Activated CD8-positive, alpha-beta memory T cell treated with anti-CD3 and anti-CD28 coated beads for 36 hours (primary cell): Measurements from ENCODE around the gene OR11A1. TPM values are rescaled to one million over a fixed set of nuclear protein-coding genes. Genes with fewer than 3 reads are reported as not detected.
"Not testable (repeated sequence)": the region's sequence is repeated elsewhere in the genome, so short reads cannot be mapped to it uniquely, and the experiment has no call there.

Source experiments
- CTCF ChIA-PET: fragments of 350-600 bp; sonication (Branson Sonifier 250); formaldehyde crosslinking; loops from one replicate; lab custom pipeline; 2021; ENCODE audit warnings: antibody characterized with exemption; lab: Charles Lee
- POLR2A ChIA-PET: fragments of 350-600 bp; sonication (Branson Sonifier 250); formaldehyde crosslinking; loops from one replicate; lab custom pipeline; 2021; ENCODE audit warnings: antibody characterized with exemption; lab: Charles Lee
- total RNA-seq, 2 experiments: library from RNA; stranded (reverse); gene quantifications; one replicate each; pipeline ENCODE4 v1.2.3, GENCODE V29; 2021

OR11A1 gene
- total RNA-seq, 2 experiments from 2014 or later = not detected

DNA sequence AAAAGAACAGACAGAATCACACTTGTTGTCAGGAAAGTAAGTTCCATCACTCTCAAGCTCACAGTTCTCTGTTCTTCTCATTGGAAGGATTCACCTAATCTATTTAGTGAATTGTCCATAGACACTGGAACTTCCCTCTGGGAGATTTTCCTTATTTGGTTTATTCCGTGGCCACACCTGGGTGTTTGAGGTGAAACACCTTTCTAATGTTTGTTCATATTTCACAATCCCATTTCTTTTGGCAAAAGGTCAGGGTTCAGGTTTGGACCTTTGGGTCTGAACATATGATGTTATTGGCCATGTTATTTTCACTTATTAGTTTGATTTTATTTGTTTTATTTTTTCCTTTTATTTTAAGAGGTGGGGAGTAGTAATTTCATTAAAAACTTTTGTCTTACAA lies 26.9 kb upstream of the OR11A1 start:
- CTCF ChIA-PET = no interaction called here

DNA sequence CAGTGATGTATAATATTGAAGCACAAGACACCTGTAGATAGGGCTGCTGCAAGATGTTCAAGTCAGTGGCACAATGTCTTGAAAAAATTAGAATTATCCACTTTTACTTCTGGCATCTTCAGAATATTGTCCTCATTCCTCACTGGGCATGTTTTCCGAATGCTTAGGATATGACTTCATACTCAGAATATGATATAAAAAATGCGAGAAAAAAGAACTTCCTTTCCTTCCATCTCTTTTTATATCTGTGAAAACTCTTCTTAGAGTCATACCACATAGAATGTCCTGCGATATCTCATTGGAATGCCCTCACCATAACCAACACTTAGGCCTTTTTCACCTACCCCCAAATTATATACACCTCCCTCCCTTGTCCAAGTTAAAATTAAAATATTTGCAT lies 26.3 kb upstream of the OR11A1 start:
- POLR2A ChIA-PET = no interaction called here
- CTCF ChIA-PET = no interaction called here

More for the DNA sequence above, 26.9 kb upstream of the OR11A1 start:
- POLR2A ChIA-PET = no interaction called here

DNA sequence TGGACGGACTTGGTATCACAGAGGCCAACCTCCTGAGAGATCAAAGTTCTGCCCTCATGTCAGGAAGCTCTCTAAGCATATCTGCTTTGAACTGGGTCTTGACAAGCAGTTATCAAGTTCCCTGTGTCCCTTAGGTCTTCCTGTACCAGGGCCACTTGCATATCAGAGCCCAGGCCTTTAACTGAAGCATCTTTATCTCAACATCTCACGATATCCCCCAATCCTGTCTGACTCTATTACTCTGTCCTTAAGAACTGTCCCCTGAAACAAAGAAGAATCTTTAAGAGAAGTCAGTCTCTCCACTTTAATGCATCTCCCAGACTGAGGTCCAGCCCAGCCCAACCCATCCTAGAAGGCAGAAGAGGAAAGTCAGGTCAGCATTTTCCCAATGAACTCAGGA lies 22.7 kb upstream of the OR11A1 start:
- POLR2A ChIA-PET = no interaction called here
- CTCF ChIA-PET = no interaction called here

DNA sequence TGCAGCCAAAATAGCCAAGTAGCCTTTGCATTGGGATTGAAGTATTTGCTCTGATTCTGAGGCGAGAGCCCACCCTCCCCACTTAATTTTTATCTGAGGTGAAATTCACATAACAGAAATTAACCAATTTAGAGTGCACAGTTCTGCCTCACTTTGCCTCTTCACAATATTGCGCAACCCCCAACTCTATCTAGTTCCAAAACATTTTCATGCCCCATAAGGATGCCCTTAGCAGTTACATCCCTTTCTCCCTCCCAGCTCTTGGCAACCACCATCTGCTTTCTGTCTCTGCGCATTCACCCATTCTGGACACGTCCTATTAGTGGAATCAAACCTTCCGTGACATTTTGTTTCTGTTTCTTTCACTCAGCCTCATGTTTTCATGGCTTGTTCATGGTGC lies 21.9 kb upstream of the OR11A1 start:
- ChIA-PET CTCF (no interaction called here), POLR2A (no interaction called here)

DNA sequence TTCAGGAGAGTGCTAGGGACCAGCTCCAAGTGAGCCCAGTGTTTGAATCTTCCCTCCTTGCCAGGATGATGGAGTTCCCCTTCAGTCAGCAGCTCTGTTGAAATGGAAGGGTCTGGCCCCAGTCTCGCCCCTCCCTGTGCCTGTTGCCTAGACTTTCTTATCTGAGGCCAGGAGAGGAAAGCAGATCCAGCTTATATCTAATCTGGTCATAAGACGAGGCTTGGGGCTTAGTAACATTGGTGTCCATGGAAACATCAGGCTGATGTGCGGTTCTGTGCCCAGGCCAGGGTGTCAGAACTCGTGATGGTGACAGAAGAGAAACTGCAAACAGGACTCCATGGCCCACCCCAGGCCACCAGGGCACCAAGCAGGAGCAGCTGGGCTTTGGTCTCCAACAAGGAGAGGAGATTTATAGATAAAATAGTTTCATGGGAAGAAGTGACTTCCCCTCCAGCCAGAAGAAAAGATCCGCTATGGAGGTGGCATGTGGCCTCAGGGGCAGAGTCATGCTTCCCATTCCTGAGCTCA lies 21.1 kb upstream of the OR11A1 start:
- ChIA-PET CTCF (interaction anchor here (1.1 kb wide), 1 partner anchor 111 kb away, joined by 3 read pairs; no protein-coding TSS in a partner anchor), POLR2A (no interaction called here)

DNA sequence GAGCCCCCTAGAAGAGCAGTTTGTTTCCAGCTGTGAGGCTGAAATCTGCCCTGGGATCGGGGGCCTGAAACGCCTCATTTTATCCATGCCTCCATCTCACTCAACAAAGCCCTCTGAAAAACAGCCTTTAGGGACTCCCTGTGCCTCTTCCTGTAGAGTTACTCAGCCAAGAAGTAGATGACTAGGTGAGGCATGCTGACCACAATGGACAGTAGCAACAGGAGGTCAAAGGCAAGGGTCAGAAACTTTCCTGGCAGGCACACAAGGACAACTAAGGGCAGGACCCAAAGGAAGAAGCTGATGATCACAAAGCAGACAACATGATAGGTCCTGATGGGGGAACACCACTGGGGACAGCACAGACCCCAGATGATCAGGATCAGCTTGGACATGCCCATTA lies 18.1 kb upstream of the OR11A1 start:
- CTCF ChIA-PET = no interaction called here
- POLR2A ChIA-PET = no interaction called here

DNA sequence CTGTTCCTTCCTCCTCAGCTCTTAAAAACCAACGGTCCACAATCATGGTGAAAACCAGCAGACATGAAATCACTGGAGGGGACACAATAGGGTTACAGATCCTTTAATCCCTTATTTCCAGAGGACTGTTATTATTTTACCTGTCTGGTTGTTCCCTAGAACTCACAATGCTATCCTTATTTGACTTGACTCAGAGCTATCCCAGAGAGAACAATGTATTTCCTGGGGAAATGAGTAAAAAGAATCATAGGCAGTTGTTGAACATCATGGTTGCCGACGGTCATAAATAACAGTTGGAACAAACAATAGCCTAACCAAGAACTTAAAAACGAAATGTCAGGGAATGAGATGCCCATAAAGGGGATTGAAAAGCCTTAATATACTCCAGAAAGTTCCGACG lies 9.4 kb upstream of the OR11A1 start:
- ChIA-PET POLR2A (no interaction called here), CTCF (no interaction called here)

DNA sequence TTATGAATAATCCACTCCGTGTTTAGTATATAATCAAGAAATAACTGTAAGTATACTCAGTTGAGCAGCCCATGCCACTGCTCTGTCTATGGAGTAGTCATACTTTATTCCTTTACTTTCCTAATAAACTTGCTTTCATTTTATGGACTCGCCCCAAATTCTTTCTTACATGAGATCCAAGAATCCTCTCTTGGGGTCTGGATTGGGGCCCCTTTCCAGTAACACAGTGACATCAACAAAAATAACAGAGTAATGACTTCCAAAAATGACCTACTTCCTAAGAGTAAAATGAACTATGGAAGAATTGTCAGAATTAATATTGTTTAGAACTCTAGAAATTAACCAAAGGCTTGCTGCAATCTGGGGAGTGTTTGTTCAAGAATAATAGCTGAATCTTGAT lies 8.9 kb upstream of the OR11A1 start:
- ChIA-PET POLR2A (no interaction called here), CTCF (no interaction called here)

DNA sequence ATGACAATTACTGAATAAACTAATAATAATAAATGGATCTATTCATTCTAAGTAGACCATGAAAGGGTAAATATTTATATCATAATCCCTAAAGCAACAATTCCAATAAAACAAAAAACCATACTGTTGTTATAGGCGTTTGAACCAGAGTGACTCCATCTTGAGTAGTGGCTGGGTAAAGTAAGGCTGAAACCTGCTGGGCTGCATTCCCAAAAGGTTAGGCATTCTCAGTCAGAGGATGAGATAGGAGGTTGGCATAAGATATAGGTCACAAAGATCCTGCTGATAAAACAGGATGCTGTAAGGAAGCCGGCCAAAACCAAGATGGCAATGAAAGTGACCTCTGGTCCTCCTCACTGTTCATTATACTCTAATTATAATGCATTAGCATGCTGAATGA lies 8.4 kb upstream of the OR11A1 start:
- POLR2A ChIA-PET = no interaction called here
- CTCF ChIA-PET = no interaction called here

DNA sequence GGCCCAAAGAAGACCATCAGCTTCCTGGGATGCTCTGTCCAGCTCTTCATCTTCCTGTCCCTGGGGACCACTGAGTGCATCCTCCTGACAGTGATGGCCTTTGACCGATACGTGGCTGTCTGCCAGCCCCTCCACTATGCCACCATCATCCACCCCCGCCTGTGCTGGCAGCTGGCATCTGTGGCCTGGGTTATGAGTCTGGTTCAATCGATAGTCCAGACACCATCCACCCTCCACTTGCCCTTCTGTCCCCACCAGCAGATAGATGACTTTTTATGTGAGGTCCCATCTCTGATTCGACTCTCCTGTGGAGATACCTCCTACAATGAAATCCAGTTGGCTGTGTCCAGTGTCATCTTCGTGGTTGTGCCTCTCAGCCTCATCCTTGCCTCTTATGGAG lies 5.2 kb upstream of the OR11A1 start:
- CTCF ChIA-PET = no interaction called here
- POLR2A ChIA-PET = no interaction called here

DNA sequence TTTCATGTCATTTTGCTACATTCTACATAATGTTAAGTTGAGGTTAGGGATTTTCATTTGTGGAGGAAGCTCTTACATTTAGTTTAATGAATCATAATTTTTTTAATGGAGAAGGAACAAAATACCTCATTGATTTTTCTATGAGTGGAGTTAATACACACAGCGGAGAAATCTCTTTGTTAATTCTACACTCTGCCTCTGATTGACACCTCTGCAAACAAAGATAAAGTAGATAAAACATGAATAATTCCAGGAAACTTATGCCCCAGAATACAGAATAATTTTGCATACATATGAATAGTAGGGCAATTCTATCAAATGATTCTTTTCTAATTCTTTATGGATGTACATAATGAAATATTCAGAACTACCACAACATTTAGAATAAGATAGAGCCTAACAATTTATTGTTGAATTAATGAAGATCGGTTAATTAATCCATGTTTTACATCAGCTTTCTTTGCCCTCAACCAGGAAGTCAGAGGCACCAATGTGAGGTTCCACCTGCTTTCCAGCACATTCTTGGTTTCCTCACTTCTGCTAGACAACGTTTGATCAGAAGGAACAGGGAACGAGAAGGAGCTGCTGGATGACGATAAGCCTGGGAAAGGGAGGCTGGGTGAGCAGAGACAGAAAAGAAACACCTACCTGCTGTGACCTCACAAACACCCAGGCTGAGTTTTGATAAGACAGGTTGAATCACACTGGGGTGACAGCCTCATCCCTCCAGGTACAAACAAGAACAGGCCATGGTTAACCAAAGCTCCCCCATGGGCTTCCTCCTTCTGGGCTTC lies 4.3 kb upstream of the OR11A1 start:
- CTCF ChIA-PET = no interaction called here
- POLR2A ChIA-PET = no interaction called here

DNA sequence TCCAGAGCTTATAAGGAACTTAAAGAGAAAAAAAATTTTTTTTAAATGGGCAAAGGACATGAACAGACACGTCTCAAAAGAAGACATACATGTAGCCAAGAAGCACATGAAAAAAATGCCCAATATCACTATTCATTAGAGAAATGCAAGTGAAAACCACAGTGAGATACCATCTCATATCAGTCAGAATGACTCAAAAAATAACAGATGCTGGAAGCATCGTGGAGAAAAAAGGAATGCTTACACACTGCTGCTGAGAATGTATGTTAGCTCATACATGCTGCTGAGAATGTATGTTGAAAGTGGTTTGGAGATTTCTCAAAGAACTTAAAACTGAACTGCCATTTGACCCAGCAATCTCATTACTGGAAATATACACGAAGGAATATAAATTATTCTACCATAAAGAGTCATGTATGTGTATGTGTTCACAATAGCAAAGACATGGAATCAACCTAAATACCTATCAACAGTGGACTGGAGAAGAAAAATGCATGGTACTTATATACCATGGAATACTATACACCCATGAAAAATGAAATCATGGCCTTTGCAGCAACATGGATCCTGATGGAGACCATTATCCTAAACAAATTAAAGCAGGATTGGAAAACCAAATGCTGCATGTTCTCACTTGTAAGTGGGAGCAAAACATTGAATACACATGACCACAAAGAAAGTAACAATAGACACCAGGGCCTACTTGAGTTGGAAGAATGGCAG lies 5.2 kb downstream of the OR11A1 start:
- POLR2A ChIA-PET = no interaction called here
- CTCF ChIA-PET = no interaction called here

DNA sequence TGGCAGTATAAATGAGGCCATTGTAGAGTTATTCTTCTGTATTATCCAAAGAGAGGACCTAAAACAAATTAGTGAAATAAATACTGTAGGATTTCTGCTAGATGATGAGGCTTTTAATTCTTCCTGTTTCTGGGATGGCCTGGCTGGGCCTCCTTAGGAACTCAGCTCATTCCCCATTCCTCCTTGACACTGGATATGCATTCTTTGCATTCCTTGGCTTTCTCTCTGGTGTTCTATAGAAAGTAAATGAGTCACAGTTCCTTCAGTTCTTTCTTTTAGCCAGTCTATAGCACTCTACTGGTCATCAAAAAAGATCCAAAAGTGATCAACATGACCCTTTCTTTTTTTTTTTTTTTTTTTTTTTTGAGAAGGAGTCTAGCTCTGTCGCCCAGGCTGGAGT lies 9.2 kb downstream of the OR11A1 start:
- POLR2A ChIA-PET = no interaction called here
- CTCF ChIA-PET = no interaction called here

DNA sequence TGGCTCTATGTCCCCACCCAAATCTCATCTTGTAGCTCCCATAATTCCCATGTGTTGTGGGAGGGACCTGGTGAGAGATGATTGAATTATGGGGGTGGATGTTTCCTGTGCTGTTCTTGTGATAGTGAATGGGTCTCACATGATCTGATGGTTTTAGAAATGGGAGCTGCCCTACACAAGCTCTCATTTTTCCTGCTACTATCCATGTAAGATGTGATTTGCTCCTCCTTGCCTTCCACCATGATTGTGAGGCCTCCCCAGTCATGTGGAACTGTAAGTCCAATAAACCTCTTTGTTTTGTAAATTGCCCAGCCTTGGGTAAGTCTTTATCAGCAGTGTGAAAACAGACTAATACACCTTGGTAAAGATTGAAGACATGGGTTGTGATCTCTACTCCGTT lies 12.8 kb downstream of the OR11A1 start:
- POLR2A ChIA-PET, CTCF ChIA-PET: not testable (repeated sequence)

DNA sequence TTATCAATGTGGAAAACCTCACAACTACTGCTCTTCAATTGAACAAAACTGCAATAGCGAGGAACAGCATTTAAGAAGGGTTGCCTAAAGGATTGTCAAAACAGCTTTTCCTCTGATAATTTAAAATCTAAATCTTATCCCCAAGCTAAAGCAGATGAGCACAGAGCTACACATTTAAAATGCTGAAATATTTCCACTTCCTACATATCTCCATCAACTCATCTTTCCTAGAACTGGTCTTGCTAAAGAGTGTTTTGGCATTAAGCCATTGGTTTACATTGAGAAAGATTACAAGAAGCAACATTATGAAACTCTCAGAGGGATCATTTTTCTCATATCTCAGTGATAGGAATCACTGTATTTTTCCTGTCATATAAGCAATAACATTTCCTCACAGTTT lies 14.2 kb downstream of the OR11A1 start:
- POLR2A ChIA-PET = no interaction called here
- CTCF ChIA-PET = no interaction called here

DNA sequence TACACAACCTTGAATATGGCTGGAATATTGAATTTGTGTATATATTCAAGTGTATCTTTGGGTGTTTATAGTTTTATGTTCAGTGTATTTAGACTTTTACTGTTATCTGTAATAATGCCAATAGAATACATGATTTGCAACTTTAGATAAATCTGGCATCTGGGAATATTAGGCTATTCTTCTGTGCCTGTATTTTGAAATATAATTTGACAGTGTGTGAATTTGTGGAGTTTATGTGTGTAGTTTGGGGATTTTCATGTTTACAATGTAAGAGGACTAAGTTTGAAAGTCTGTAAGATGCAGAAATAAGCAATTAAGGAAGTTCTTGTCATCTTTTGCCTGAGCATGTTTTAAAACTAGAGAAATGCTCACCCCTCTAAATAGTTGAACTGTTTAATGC lies 17.9 kb downstream of the OR11A1 start, which contains the start of gene OR10C1:
Gene OR10C1, plus strand, starts transcription at position 301 of the 400 bp plus-strand sequence. CDS start 710 bp downstream, outside the sequence.
- CTCF ChIA-PET = no interaction called here
- POLR2A ChIA-PET = no interaction called here

DNA sequence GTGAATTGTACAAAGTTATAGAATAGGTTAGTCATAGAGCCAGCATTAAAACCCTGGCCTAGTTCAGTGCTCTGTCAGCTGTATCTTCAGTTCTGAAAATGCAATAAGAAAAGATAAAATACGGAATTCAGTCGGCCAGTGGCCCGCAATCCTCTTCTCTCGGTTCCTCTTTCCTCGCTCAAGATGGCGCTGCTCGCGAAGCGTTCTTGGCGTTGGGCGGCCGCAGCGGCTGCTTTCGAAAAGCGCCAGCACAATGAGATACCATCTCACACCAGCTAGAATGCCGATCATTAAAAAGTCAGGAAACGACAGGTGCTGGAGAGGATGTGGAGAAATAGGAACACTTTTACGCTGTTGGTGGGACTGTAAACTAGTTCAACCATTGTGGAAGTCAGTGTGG lies 20.1 kb downstream of the OR11A1 start:
- POLR2A ChIA-PET = not testable (repeated sequence)

DNA sequence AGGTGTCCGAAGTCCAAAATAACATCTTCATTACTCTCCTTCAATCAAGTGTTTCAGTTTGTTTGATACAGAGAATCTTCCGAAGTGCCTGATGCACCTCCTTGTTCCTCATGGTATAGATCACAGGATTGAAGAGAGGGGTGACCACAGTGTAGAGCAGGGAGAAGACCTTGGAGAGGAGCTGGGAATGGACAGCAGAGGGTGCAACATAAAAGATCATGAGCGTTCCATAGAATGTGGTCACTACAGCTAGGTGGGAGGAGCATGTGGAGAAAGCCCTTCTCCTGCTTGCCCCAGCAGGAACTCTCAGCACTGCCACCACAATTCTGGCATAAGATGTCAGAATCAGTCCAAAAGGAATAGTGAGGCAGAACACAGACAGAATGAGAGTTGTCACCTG lies 30.2 kb downstream of the OR11A1 start:
- CTCF ChIA-PET = no interaction called here
- POLR2A ChIA-PET = no interaction called here

More for the DNA sequence above, 20.1 kb downstream of the OR11A1 start:
- CTCF ChIA-PET = not testable (repeated sequence)

DNA sequence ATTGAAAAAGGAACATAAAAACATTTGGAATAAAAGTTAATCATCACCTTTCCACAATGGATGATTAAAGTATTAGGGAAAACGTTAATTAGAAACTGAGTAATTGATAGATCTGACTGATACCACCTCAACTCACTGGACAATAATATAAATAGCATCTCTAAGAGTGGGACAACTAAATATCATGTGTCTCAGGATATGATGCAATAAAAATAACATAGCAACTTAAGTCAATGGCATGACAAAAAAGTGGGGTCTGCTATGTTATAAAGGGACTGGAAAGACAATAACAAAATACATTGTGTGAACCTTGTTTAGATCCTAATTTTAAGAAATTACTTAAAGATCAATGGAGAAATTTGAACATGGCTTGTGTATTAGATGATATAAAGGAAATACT lies 31.8 kb downstream of the OR11A1 start:
- CTCF ChIA-PET = no interaction called here

DNA sequence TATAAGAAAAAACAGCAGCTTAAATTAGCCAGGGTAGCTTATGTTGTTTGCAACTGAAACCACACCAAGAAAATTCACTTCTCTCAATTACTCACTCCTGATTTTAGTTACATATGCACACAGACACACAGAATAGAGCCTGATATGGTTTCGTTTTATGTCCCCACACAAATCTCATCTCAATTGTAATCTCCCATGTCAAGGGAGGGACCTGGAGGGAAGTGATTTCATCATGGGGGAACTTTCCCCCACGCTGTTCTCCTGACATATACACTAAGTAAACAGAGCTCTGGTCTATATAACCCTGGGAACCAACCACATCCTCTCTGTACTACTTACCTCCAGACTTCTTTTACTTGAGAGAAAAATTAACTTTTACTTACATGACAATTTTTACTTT lies 32.3 kb downstream of the OR11A1 start:
- POLR2A ChIA-PET = no interaction called here
- CTCF ChIA-PET = no interaction called here

More for the DNA sequence above, 31.8 kb downstream of the OR11A1 start:
- POLR2A ChIA-PET = no interaction called here

DNA sequence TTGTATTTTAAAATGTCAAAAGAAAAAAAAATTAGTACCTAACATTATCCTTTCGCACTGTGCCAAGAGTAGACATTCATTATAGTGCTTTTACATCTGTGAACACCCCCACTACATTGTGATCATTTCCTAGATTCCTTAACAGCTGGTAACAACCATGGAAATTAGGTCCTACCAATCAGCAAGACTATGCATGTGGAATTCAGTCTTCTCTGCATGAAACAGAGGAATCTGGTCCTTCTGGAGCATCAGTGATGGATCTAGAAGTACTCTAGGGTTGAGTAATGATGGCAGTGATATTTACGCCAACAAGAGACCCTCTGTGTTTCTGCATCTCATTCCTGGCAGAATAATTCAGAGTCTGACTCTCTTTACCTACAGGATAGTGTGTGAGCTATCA lies 32.7 kb downstream of the OR11A1 start:
- ChIA-PET CTCF (no interaction called here), POLR2A (no interaction called here)
